ENCODE results near the gene SNCG. TPM values are rescaled to one million over a fixed set of nuclear protein-coding genes. Genes with fewer than 3 reads are reported as not detected.

The SNCG gene
- total RNA-seq, 1 experiment from 2014 or later, result 61.1 TPM

GRCh38 chr10:86929468-86930380, 28.7 kb upstream of the SNCG start:
- Histone ChIP-seq H2AFZ (ENCODE audit: low read depth, low read length, poor library complexity, severe bottlenecking) (no peak overlapping the region), H3K36me3 (ENCODE audit: control insufficient read depth in 1 of 2, insufficient read depth in 2 of 2, low read length in 2 of 2) (no peaks in the 10 kb centered on the region), H3K27ac (ENCODE audit: low read depth, low read length) (no peak overlapping the region), H3K4me2 (ENCODE audit: low read length) (no peak overlapping the region), H3K27me3 (ENCODE audit: insufficient read depth, low read length) (no peaks in the 10 kb centered on the region), H3K4me3 (replicated peaks in 1 of 2; ENCODE audit: low read depth in 1 of 2, low read length in 2 of 2) (no peak overlapping the region), H3K79me2 (ENCODE audit: insufficient read depth, low read length) (no peaks in the 10 kb centered on the region), H3K9me2 (ENCODE audit: insufficient read depth) (no peaks in the 10 kb centered on the region), H3K9ac (ENCODE audit: low read length) (no peak overlapping the region), H3K9me3 (ENCODE audit: control insufficient read depth in 1 of 2, insufficient read depth in 1 of 2, low read depth in 1 of 2, low read length in 2 of 2) (no peaks in the 10 kb centered on the region), H3K4me1 (ENCODE audit: control insufficient read depth in 1 of 2, insufficient read depth in 2 of 2, low read length in 2 of 2) (no peaks in the 10 kb centered on the region; a peak in 1 of 4 replicates), H4K20me1 (ENCODE audit: insufficient read depth) (no peaks in the 10 kb centered on the region)
- ATAC-seq (no peak), DNase-seq (ENCODE audit: low read depth, low spot score) (no peak)
- POLR2A ChIA-PET, result no interaction called here
- RAD21 ChIA-PET (ENCODE audit: low non-redundant PET in 1 of 2, low total read pairs in 2 of 2, uncharacterized antibody in 2 of 2, unreplicated experiment in 2 of 2), result no interaction called here
- intact Hi-C loops (cut with micrococcal nuclease), result no loop called here
- TF ChIP-seq REST (IDR thresholded peaks at IDR 0.05; ENCODE audit: low read depth) (no peak), JUND (IDR thresholded peaks at IDR 0.05) (no peak), ZBTB33 (IDR thresholded peaks at IDR 0.05; ENCODE audit: extremely low read depth, insufficient replicate concordance, low read length) (no peak)
- CTCF ChIA-PET, result no interaction called here
- no TSS peak for BruUV-seq (replicated peaks)

Data from HCT116 (cell line).